Upper lobe of left lung (tissue), 6 donors: ENCODE data around the gene GASK1A. TPM values are rescaled to one million over a fixed set of nuclear protein-coding genes. Genes with fewer than 3 reads are reported as not detected.

ENCODE experiments used
- ATAC-seq, 2 donors: fragments of 200-7000 bp; cut with Tn5 transposase; one replicate each; pipeline ENCODE4 v1.9.1; 2022; ENCODE audit warnings: mild to moderate bottlenecking in 2 of 2, moderate library complexity in 2 of 2; ENCODE audit not compliant: low FRiP score in 2 of 2
- DNase-seq, 2 donors: peaks; one replicate each; pipeline ENCODE4 v3.0.0-alpha.2; 2019 to 2020
- H3K27ac ChIP-seq, 4 donors: fragments of 200-600 bp; sonication (generic); one replicate each; pipeline ENCODE4 v1.5.1; 2016 to 2019
- H3K27me3 ChIP-seq, 4 donors: fragments of 200-600 bp; sonication (generic); one replicate each; pipeline ENCODE4 v1.5.1; 2017 to 2019
- H3K36me3 ChIP-seq, 4 donors: fragments of 200-600 bp; sonication (generic); one replicate each; pipeline ENCODE4 v1.5.1; 2016 to 2019
- H3K4me1 ChIP-seq, 4 donors: fragments of 200-600 bp; sonication (generic); one replicate each; pipeline ENCODE4 v1.5.1; 2018 to 2019
- H3K4me3 ChIP-seq, 4 donors: fragments of 200-600 bp; sonication (generic); one replicate each; pipeline ENCODE4 v1.5.1; 2017 to 2019; ENCODE audit warnings: mild to moderate bottlenecking in 2 of 4, moderate library complexity in 1 of 4
- H3K9me3 ChIP-seq, 4 donors: fragments of 200-600 bp; sonication (generic); one replicate each; pipeline ENCODE4 v1.5.1; 2018 to 2019
- CTCF ChIP-seq, 6 experiments: fragments of 450-650 bp in 4 of 6; fragments of 200-600 bp in 2 of 6; sonication (generic) in 2 of 6; IDR thresholded peaks; one replicate each; pipeline ENCODE4 v1.5.1; 2016 to 2019; ENCODE audit warnings: antibody characterized with exemption in 6 of 6
- EP300 ChIP-seq, 4 donors: sonication (generic); formaldehyde crosslinking; IDR thresholded peaks; one replicate each; pipeline ENCODE4 v1.5.1; 2017; ENCODE audit warnings: antibody characterized with exemption in 4 of 4, control low read depth in 2 of 4
- POLR2A ChIP-seq, 4 donors: fragments of 450-650 bp; IDR thresholded peaks; one replicate each; pipeline ENCODE4 v1.5.1; 2016 to 2017; ENCODE audit warnings: antibody characterized with exemption in 4 of 4, mild to moderate bottlenecking in 2 of 4
- POLR2AphosphoS5 ChIP-seq, 2 donors: sonication (generic); formaldehyde crosslinking; IDR thresholded peaks; one replicate each; pipeline ENCODE4 v1.5.1; 2017; ENCODE audit warnings: antibody characterized with exemption in 2 of 2
- WGBS, 2 donors: methylation state at CpG; one replicate each; pipeline ENCODE4 v1.1.5; 2017 to 2018; 5-methylcytosine and 5-hydroxymethylcytosine counted together
- total RNA-seq, 6 donors: library from RNA; depleted of rRNA in 4 of 6; stranded (reverse); fragments of >200 nt in 4 of 6; gene quantifications; one replicate each; pipeline versions ENCODE4 v1.1.0 to v1.2.1, GENCODE V29; 2016 to 2021
- donor health status: DM: no; HTN: no; CAD: no; lungs with moderate emphysema.
- donor health status: DM: no; HTN: yes; CAD: no; lungs with severe emphysema.

Gene GASK1A
- total RNA-seq, 6 donors from 2014 or later: 2.5 to 9.4 (median 7.7) TPM

GRCh38 chr3:42960786-42961185, 18.3 kb upstream of the GASK1A start:
- ATAC-seq: no peak
- no peak for TF ChIP-seq POLR2A (IDR thresholded peaks at IDR 0.05)
- no peak for TF ChIP-seq CTCF (IDR thresholded peaks at IDR 0.05)
- TF ChIP-seq POLR2AphosphoS5 (IDR thresholded peaks at IDR 0.05): no peak
- TF ChIP-seq EP300 (IDR thresholded peaks at IDR 0.05): no peak
- WGBS, 2 donors: 83 to 89% methylated on average over 1 of the region's 1 CpG

GRCh38 chr3:42961633-42962032, 17.5 kb upstream of the GASK1A start:
- H3K9me3 ChIP-seq: no peaks in the 10 kb centered on the region
- no peaks in the 10 kb centered on the region for H3K27me3 ChIP-seq
- ATAC-seq: peak in 1 of 2 donors; percentile 76
- H3K4me1 ChIP-seq: no peaks in the 10 kb centered on the region
- DNase-seq: no peak
- no peak overlapping the region for H3K27ac ChIP-seq
- H3K4me3 ChIP-seq: no peak overlapping the region
- WGBS, 2 donors: 3 to 6% methylated on average over 4 of the region's 4 CpGs
- no peak for TF ChIP-seq EP300 (IDR thresholded peaks at IDR 0.05)
- TF ChIP-seq CTCF (IDR thresholded peaks at IDR 0.05): peak in 5 of 6 experiments; percentile 51 to 64 (median 58)
- TF ChIP-seq POLR2A (IDR thresholded peaks at IDR 0.05): no peak
- TF ChIP-seq POLR2AphosphoS5 (IDR thresholded peaks at IDR 0.05): no peak
- no peaks in the 10 kb centered on the region for H3K36me3 ChIP-seq

More at GRCh38 chr3:42960786-42961185, 18.3 kb upstream of the GASK1A start:
- Histone ChIP-seq H3K36me3 (no peaks in the 10 kb centered on the region), H3K27ac (no peak overlapping the region), H3K27me3 (no peaks in the 10 kb centered on the region), H3K4me1 (no peaks in the 10 kb centered on the region), H3K4me3 (no peak overlapping the region), H3K9me3 (no peaks in the 10 kb centered on the region)
- no peak for DNase-seq

GRCh38 chr3:42963269-42963668, 15.8 kb upstream of the GASK1A start:
- TF ChIP-seq POLR2AphosphoS5 (IDR thresholded peaks at IDR 0.05) (no peak), EP300 (IDR thresholded peaks at IDR 0.05) (no peak), CTCF (IDR thresholded peaks at IDR 0.05) (no peak), POLR2A (IDR thresholded peaks at IDR 0.05) (no peak)
- Histone ChIP-seq H3K4me1 (no peaks in the 10 kb centered on the region), H3K4me3 (no peak overlapping the region), H3K36me3 (no peaks in the 10 kb centered on the region), H3K27me3 (no peaks in the 10 kb centered on the region), H3K9me3 (no peaks in the 10 kb centered on the region), H3K27ac (no peak overlapping the region)
- DNase-seq: no peak
- 54 to 92% methylated on average over 2 of the region's 2 CpGs for WGBS, 2 donors
- ATAC-seq: no peak

DNA sequence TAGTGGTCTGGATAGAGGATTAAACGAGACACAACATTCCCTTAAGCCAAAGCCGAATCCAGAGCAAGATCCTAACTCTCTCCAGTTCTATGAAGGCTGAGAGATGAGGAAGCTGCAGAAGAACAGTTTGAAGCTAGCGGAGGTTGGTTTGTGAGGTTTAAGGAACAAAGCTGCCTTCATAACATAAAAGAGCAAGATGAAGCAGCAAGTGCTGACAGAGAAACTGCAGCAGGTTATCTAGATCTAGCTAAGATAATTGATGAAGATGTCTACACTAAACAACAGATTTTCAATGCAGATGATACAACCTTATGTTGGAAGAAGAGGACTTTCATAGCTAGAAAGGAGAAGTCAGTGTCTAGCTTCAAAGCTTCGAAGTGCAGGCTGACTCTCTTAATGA, 14.8 kb upstream of the GASK1A start:
- Histone ChIP-seq H3K4me1 (no peaks in the 10 kb centered on the region), H3K4me3 (no peak overlapping the region), H3K27me3 (no peaks in the 10 kb centered on the region), H3K36me3 (no peaks in the 10 kb centered on the region), H3K27ac (no peak overlapping the region), H3K9me3 (no peaks in the 10 kb centered on the region)
- DNase-seq (no peak), ATAC-seq (no peak)
- TF ChIP-seq POLR2A (IDR thresholded peaks at IDR 0.05) (no peak), EP300 (IDR thresholded peaks at IDR 0.05) (no peak), POLR2AphosphoS5 (IDR thresholded peaks at IDR 0.05) (no peak)
- WGBS, 2 donors: 86 to 87% methylated on average over 4 of the region's 4 CpGs

DNA sequence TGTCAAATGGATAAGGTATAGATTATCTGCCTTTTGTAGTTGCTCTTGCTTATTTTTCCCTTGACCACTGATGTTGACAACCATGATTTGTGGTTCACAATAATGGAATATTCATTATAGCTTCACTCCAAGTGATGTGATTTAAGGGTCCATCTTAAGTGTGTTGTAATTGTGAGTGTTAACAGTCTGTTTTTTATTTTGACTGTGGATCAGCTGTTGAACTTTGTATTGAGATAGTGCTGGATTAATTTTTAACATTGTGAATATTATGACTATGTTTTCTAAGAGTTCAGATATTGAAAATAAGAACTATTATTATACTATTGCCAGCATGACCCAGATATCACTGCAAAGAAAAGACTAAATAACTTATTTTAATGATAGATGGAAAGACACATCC, 8.6 kb upstream of the GASK1A start:
- H3K27ac ChIP-seq: no peak overlapping the region
- DNase-seq (no peak), ATAC-seq (no peak)
- no peaks in the 10 kb centered on the region for H3K4me1 ChIP-seq
- H3K27me3 ChIP-seq: no peaks in the 10 kb centered on the region
- no peak overlapping the region for H3K4me3 ChIP-seq
- H3K36me3 ChIP-seq: no peaks in the 10 kb centered on the region
- no peak for TF ChIP-seq EP300 (IDR thresholded peaks at IDR 0.05)
- no peak for TF ChIP-seq POLR2AphosphoS5 (IDR thresholded peaks at IDR 0.05)
- no peak for TF ChIP-seq CTCF (IDR thresholded peaks at IDR 0.05)
- no peak for TF ChIP-seq POLR2A (IDR thresholded peaks at IDR 0.05)
- peaks cover 0 to 17% (median 11%) of the 10 kb centered on the region in 4 donors for H3K9me3 ChIP-seq
